NT2/D1 (cell line): Measurements from ENCODE around the gene XRN2.

Experiments used
- YY1 ChIP-seq: IDR thresholded peaks from 2 replicates; pipeline ENCODE4 v1.6.1; 2011; ENCODE audit not compliant: insufficient read length, insufficient read depth
- ZNF274 ChIP-seq: IDR thresholded peaks from 2 replicates; pipeline ENCODE4 v1.6.1; 2011; ENCODE audit warnings: mild to moderate bottlenecking, low read depth, low read length

- no peak for TF ChIP-seq YY1
- TF ChIP-seq ZNF274 = no peak
Measured at GRCh38 chr20:21437248-21437647, 134.1 kb downstream of the XRN2 start.
